Loucy (cell line): ENCODE results near the gene VAV2.

ENCODE experiments used
- EZH2phosphoT487 ChIP-seq: fragments of 200-600 bp; IDR thresholded peaks from 2 replicates; pipeline ENCODE4 v1.6.1; 2018; ENCODE audit warnings: antibody characterized with exemption, mild to moderate bottlenecking, moderate library complexity, borderline replicate concordance
- TF ChIP-seq, protein P1 (sequence below): fragments of 200-600 bp; sonication (generic); conservative IDR thresholded peaks from 2 replicates; pipeline ENCODE4 v1.5.1; 2014; ENCODE audit warnings: mild to moderate bottlenecking, antibody characterized with exemption, low read length

DNA sequence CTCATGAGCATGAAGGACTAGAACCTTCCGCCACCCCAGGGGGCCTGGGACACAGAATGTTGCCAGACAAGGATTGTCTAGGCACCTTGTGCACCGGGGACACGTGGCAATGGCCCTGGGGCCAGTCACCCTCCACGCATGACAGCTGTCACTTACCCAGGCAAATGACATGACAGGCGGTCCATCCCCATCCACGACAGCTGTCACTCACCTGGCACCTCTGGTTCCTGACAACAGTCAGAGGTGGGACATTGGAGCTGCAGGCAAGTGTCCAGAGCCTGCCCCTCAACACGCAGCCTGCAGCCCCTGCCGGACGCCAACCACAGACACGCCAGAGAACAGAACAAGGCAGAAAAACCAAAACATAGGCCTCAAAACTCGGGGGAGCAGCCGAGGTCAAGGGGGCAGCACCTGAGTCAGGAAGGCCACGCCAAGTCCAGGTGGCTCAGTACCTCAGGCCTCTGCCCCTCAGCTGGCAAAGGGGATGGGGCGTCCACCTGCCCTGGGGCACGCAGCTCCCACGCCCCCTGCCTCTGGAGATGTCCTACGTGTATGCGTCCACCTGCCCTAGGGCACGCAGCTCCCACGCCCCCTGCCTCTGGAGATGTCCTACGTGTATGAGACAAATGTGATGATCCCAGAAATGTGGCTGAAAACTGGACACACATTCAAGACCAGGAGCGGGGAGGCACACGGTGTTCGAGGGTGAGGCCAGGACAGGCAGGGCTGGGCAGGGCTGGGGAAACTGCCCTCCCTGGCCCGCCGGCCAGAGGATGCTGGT lies 14.5 kb downstream of the VAV2 start:
- TF ChIP-seq, protein P1, sequence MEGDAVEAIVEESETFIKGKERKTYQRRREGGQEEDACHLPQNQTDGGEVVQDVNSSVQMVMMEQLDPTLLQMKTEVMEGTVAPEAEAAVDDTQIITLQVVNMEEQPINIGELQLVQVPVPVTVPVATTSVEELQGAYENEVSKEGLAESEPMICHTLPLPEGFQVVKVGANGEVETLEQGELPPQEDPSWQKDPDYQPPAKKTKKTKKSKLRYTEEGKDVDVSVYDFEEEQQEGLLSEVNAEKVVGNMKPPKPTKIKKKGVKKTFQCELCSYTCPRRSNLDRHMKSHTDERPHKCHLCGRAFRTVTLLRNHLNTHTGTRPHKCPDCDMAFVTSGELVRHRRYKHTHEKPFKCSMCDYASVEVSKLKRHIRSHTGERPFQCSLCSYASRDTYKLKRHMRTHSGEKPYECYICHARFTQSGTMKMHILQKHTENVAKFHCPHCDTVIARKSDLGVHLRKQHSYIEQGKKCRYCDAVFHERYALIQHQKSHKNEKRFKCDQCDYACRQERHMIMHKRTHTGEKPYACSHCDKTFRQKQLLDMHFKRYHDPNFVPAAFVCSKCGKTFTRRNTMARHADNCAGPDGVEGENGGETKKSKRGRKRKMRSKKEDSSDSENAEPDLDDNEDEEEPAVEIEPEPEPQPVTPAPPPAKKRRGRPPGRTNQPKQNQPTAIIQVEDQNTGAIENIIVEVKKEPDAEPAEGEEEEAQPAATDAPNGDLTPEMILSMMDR: no peak
- TF ChIP-seq EZH2phosphoT487: no peak
